H1 (cell line): ENCODE results near the gene METTL18. TPM values are rescaled to one million over a fixed set of nuclear protein-coding genes. Genes with fewer than 3 reads are reported as not detected.

Experiments
- CTCF ChIA-PET: fragments of 300-600 bp; sonication (Branson Sonifier 250); formaldehyde crosslinking; loops from one replicate; lab custom pipeline; 2021; ENCODE audit not compliant: partially characterized antibody; lab: Charles Lee
- POLR2A ChIA-PET: fragments of 300-600 bp; sonication (Branson Sonifier 250); formaldehyde crosslinking; loops from one replicate; lab custom pipeline; 2021; ENCODE audit warnings: inconsistent platforms; ENCODE audit not compliant: partially characterized antibody; lab: Charles Lee
- DNase-seq, 2 experiments: peaks; one replicate each; pipeline versions ENCODE4 v3.0.0 to v3.0.0-alpha.2; 2010 to 2022; ENCODE audit warnings: low spot score in 2 of 2, low read depth in 1 of 2, mixed read lengths in 1 of 2
- FAIRE-seq: peaks from 2 replicates; lab custom pipeline; 2011; peaks lifted over from hg19 to GRCh38; lab: Jason Lieb, UNC
- H2AFZ ChIP-seq: 2 replicates; pipeline ENCODE4 v1.8.1; 2012; ENCODE audit warnings: low read length, inconsistent platforms
- H2AK5ac ChIP-seq: 2 replicates; pipeline ENCODE4 v1.6.1; 2013; ENCODE audit warnings: low read depth, low read length
- H2BK120ac ChIP-seq: replicated peaks from 2 replicates; pipeline ENCODE3; 2013; ENCODE audit warnings: low read depth, low read length, inconsistent platforms
- H2BK12ac ChIP-seq: 2 replicates; pipeline ENCODE4 v1.6.1; 2013; ENCODE audit warnings: low read depth, low read length
- H2BK15ac ChIP-seq: 2 replicates; pipeline ENCODE4 v1.6.1; 2013; ENCODE audit warnings: low read length
- H2BK20ac ChIP-seq: 2 replicates; pipeline ENCODE4 v1.6.1; 2013; ENCODE audit warnings: low read length
- H2BK5ac ChIP-seq: 2 replicates; pipeline ENCODE4 v1.6.1; 2013; ENCODE audit warnings: low read depth, low read length
- H3K14ac ChIP-seq: 2 replicates; pipeline ENCODE4 v1.6.1; 2013; ENCODE audit warnings: inconsistent platforms; ENCODE audit not compliant: insufficient read length
- H3K18ac ChIP-seq: 2 replicates; pipeline ENCODE4 v1.6.1; 2013; ENCODE audit warnings: low read length; ENCODE audit errors: extremely low read depth
- H3K23ac ChIP-seq: 2 replicates; pipeline ENCODE4 v1.6.1; 2013; ENCODE audit warnings: inconsistent platforms; ENCODE audit not compliant: insufficient read length
- H3K23me2 ChIP-seq: 2 replicates; pipeline ENCODE4 v1.6.1; 2013; ENCODE audit warnings: low read depth, low read length
- H3K27ac ChIP-seq: 2 replicates; pipeline ENCODE4 v1.6.1; 2011; ENCODE audit warnings: low read depth, low read length, inconsistent platforms
- H3K27me3 ChIP-seq, 4 experiments: replicated peaks in 1 of 4; 1 replicate in 1 of 4; 2 replicates in 3 of 4; pipeline versions ENCODE4 v1.6.1 to v1.8.1; 2011 to 2013; ENCODE audit warnings: low read length in 3 of 4, mild to moderate bottlenecking in 3 of 4, inconsistent platforms in 2 of 4, mixed read lengths in 2 of 4, moderate library complexity in 1 of 4; ENCODE audit not compliant: control insufficient read depth in 3 of 4, insufficient read depth in 3 of 4; ENCODE audit errors: extremely low read depth in 1 of 4
- H3K36me3 ChIP-seq, 4 experiments: 2 replicates each; pipeline versions ENCODE4 v1.6.1 to v1.8.1; 2011 to 2013; ENCODE audit warnings: mild to moderate bottlenecking in 4 of 4, low read length in 3 of 4, moderate library complexity in 2 of 4, control low read depth in 1 of 4, inconsistent platforms in 1 of 4; ENCODE audit not compliant: insufficient read depth in 4 of 4, control insufficient read depth in 2 of 4
- H3K4ac ChIP-seq: replicated peaks from 2 replicates; pipeline ENCODE3; 2013; ENCODE audit warnings: low read length, low read depth, mixed read lengths, inconsistent platforms; ENCODE audit not compliant: insufficient read length
- H3K4me1 ChIP-seq, 4 experiments: replicated peaks in 1 of 4; 1 replicate in 1 of 4; 2 replicates in 3 of 4; pipeline versions ENCODE4 v1.6.1 to v1.8.1; 2011 to 2013; ENCODE audit warnings: low read length in 3 of 4, inconsistent platforms in 2 of 4, mixed read lengths in 1 of 4; ENCODE audit not compliant: insufficient read depth in 4 of 4, control insufficient read depth in 3 of 4
- H3K4me2 ChIP-seq, 2 experiments: 2 replicates each; pipeline versions ENCODE4 v1.6.1 to v1.8.1; 2011 to 2013; ENCODE audit warnings: low read depth in 2 of 2, low read length in 2 of 2, control low read depth in 1 of 2, inconsistent platforms in 1 of 2, mild to moderate bottlenecking in 1 of 2; ENCODE audit not compliant: insufficient read depth in 1 of 2
- H3K4me3 ChIP-seq, 4 experiments: fragments of 200-600, 300-600 bp in 1 of 4; sonication (generic), shearing (Covaris generic), sonication (Bioruptor Twin) in 1 of 4; 2 replicates each; pipeline versions ENCODE4 v1.5.1 to v1.8.1; 2011 to 2016; ENCODE audit warnings: low read length in 4 of 4, low read depth in 3 of 4, control low read depth in 2 of 4, inconsistent platforms in 2 of 4, mild to moderate bottlenecking in 2 of 4, mixed read lengths in 1 of 4, moderate library complexity in 1 of 4; ENCODE audit not compliant: insufficient read depth in 2 of 4; ENCODE audit errors: extremely low read depth in 1 of 4
- H3K56ac ChIP-seq: replicated peaks from 2 replicates; pipeline ENCODE3; 2013; ENCODE audit warnings: low read depth, mild to moderate bottlenecking, mixed read lengths, low read length, inconsistent platforms; ENCODE audit not compliant: insufficient read length
- H3K79me1 ChIP-seq: 2 replicates; pipeline ENCODE4 v1.6.1; 2013; ENCODE audit warnings: low read depth, low read length, control low read depth
- H3K79me2 ChIP-seq, 2 experiments: 2 replicates each; pipeline versions ENCODE4 v1.6.1 to v1.8.1; 2012 to 2013; ENCODE audit warnings: low read length in 2 of 2, mild to moderate bottlenecking in 2 of 2, inconsistent platforms in 1 of 2; ENCODE audit not compliant: insufficient read depth in 2 of 2, control insufficient read depth in 1 of 2
- H3K9ac ChIP-seq, 4 experiments: replicated peaks in 1 of 4; 1 replicate in 1 of 4; 2 replicates in 3 of 4; pipeline versions ENCODE4 v1.6.1 to v1.8.1; 2011 to 2013; ENCODE audit warnings: low read depth in 3 of 4, low read length in 3 of 4, control low read depth in 2 of 4, mild to moderate bottlenecking in 2 of 4, moderate library complexity in 2 of 4, inconsistent platforms in 1 of 4; ENCODE audit errors: extremely low read depth in 1 of 4
- H3K9me3 ChIP-seq, 2 experiments: 2 replicates each; pipeline versions ENCODE4 v1.6.1 to v1.8.1; 2012 to 2013; ENCODE audit warnings: mild to moderate bottlenecking in 2 of 2, moderate library complexity in 2 of 2, control low read depth in 1 of 2, inconsistent platforms in 1 of 2, low read depth in 1 of 2, low read length in 1 of 2, mixed read lengths in 1 of 2; ENCODE audit not compliant: insufficient read depth in 2 of 2
- H4K20me1 ChIP-seq, 2 experiments: replicated peaks in 1 of 2; 2 replicates each; pipeline versions ENCODE3 to v1.8.1; 2011 to 2013; ENCODE audit warnings: inconsistent platforms in 2 of 2, low read length in 2 of 2, mild to moderate bottlenecking in 1 of 2; ENCODE audit not compliant: insufficient read depth in 2 of 2, control insufficient read depth in 1 of 2
- H4K5ac ChIP-seq: 2 replicates; pipeline ENCODE4 v1.6.1; 2013; ENCODE audit warnings: low read length, low read depth, mixed read lengths, inconsistent platforms; ENCODE audit not compliant: insufficient read length
- H4K8ac ChIP-seq: 2 replicates; pipeline ENCODE4 v1.8.0; 2013; ENCODE audit warnings: mild to moderate bottlenecking, moderate library complexity, low read length, inconsistent platforms; ENCODE audit not compliant: insufficient read depth; ENCODE audit errors: extremely low read depth
- H4K91ac ChIP-seq: replicated peaks from 2 replicates; pipeline ENCODE3; 2013; ENCODE audit warnings: low read length, mixed read lengths, inconsistent platforms; ENCODE audit not compliant: insufficient read length
- CBX8 ChIP-seq: fragments of 300-800, 300-1000 bp; sonication (generic); IDR thresholded peaks from 2 replicates; pipeline ENCODE4 v1.7.1; 2016; ENCODE audit warnings: low read depth, low read length, borderline replicate concordance
- CEBPB ChIP-seq: IDR thresholded peaks from 2 replicates; pipeline ENCODE4 v1.6.1; 2012; ENCODE audit warnings: low read depth, low read length
- CHD1 ChIP-seq: IDR thresholded peaks from 2 replicates; pipeline ENCODE4 v1.6.1; 2012; ENCODE audit warnings: low read depth, low read length, improper control_type of control experiment
- CHD2 ChIP-seq: IDR thresholded peaks from 2 replicates; pipeline ENCODE4 v1.6.1; 2012; ENCODE audit warnings: low read length, improper control_type of control experiment
- GABPA ChIP-seq: IDR thresholded peaks from 2 replicates; pipeline ENCODE4 v1.6.1; 2011; ENCODE audit warnings: mild to moderate bottlenecking, low read length, moderate library complexity, borderline replicate concordance; ENCODE audit not compliant: insufficient read depth
- GTF2F1 ChIP-seq: IDR thresholded peaks from 2 replicates; pipeline ENCODE4 v1.6.1; 2012; ENCODE audit warnings: low read depth, low read length, improper control_type of control experiment, borderline replicate concordance
- JUN ChIP-seq: IDR thresholded peaks from 2 replicates; pipeline ENCODE4 v1.6.1; 2011; ENCODE audit warnings: low read depth, mild to moderate bottlenecking, improper control_type of control experiment, low read length
- KDM5A ChIP-seq: fragments of 200-600 bp; IDR thresholded peaks from 2 replicates; pipeline ENCODE4 v1.7.1; 2012; ENCODE audit warnings: mild to moderate bottlenecking, low read length, inconsistent platforms, mixed read lengths
- NRF1 ChIP-seq: IDR thresholded peaks from 2 replicates; pipeline ENCODE4 v1.6.1; 2011; ENCODE audit warnings: mild to moderate bottlenecking, low read depth, low read length, improper control_type of control experiment
- SP2 ChIP-seq: IDR thresholded peaks from 2 replicates; pipeline ENCODE4 v1.6.1; 2012; ENCODE audit warnings: mild to moderate bottlenecking, low read length, inconsistent platforms
- SP4 ChIP-seq: IDR thresholded peaks from 2 replicates; pipeline ENCODE4 v1.6.1; 2012; ENCODE audit warnings: low read length, inconsistent platforms
- SUZ12 ChIP-seq: fragments of 200-600 bp; sonication (generic); IDR thresholded peaks from 2 replicates; pipeline ENCODE4 v1.6.1; 2012; ENCODE audit warnings: mild to moderate bottlenecking, inconsistent platforms, low read length, moderate library complexity, mixed read lengths
- TAF1 ChIP-seq: IDR thresholded peaks from 2 replicates; pipeline ENCODE4 v1.6.1; 2011; ENCODE audit warnings: mild to moderate bottlenecking, low read depth, low read length
- polyA plus RNA-seq, 7 experiments: library from polyadenylated mRNA; depleted of rRNA in 3 of 7; stranded (reverse) in 5 of 7; unstranded in 2 of 7; fragments of >200 nt in 5 of 7; fragments of 200-250 nt in 2 of 7; gene quantifications; 1 replicate in 5 of 7; 2 replicates in 1 of 7; 4 replicates in 1 of 7; pipeline versions ENCODE4 v1.2.1 to v1.2.3, GENCODE V29; 2011 to 2013; ENCODE audit warnings: missing spikeins in 2 of 7, mixed read lengths in 2 of 7
- total RNA-seq: library from RNA; stranded (reverse); fragmentation: NEBNext Ultra II Directional; extraction: Animal tissue kit (Norgen Biotek cat#: 25700); gene quantifications from 2 replicates; pipeline ENCODE4 v1.2.1, GENCODE V29; 2021

The METTL18 gene
- total and polyA plus RNA-seq, 2 of the 8 experiments (the other 6 are each of a cell fraction or from before 2014, with no cell fraction given): 1.4 to 7.6 TPM

DNA sequence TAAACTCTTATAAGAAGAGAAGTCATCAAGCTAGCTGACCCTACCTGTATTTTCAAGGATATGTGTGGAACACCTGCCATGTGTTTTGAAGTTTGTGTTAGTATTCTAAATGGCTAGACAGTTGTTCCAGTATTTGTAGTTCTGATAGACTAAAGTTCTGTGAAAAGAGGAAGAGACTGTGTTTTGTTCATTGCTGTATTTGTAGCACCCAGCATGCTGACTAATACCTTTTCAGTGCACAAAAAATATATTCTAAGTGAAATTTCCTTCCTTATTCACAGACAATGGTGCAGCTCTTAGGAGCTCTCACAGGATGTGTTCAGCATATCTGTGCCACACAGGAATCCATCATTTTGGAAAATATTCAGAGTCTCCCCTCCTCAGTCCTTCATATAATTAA lies 8.2 kb upstream of the METTL18 start:
- TF ChIP-seq JUN: no peak
- TF ChIP-seq CHD1: no peak
- no peak for TF ChIP-seq CHD2
- TF ChIP-seq CEBPB: no peak
- no peak for TF ChIP-seq KDM5A
- no peak for TF ChIP-seq TAF1
- TF ChIP-seq GTF2F1: no peak
- no peak for TF ChIP-seq SP2
- no peak for TF ChIP-seq GABPA
- TF ChIP-seq SP4: no peak
- TF ChIP-seq SUZ12: no peak
- TF ChIP-seq NRF1: no peak
- TF ChIP-seq CBX8: no peak
- H3K79me1 ChIP-seq: peaks cover 2% of the 10 kb centered on the region; the same call in 1 of the 2 replicates
- no peak overlapping the region for H4K91ac ChIP-seq
- H2BK15ac ChIP-seq: no peak overlapping the region
- peaks cover 2 to 73% (median 20%) of the 10 kb centered on the region in 4 experiments; a peak in 7 of 8 replicates for H3K36me3 ChIP-seq
- no peak overlapping the region for H3K4me2 ChIP-seq
- no peaks in the 10 kb centered on the region for H3K27me3 ChIP-seq
- no peak overlapping the region for H3K14ac ChIP-seq
- H2BK5ac ChIP-seq: no peak overlapping the region
- H3K9ac ChIP-seq: no peak overlapping the region
- no peak overlapping the region for H3K4me3 ChIP-seq
- H4K20me1 ChIP-seq: peaks cover 2% of the 10 kb centered on the region in 2 experiments
- no peak overlapping the region for H2BK20ac ChIP-seq
- no peak overlapping the region for H3K23ac ChIP-seq
- no peaks in the 10 kb centered on the region for H3K9me3 ChIP-seq
- ChIA-PET CTCF (interaction anchor here (1.3 kb wide), 1 partner anchor 91 kb away, joined by 3 read pairs; no protein-coding TSS in a partner anchor), POLR2A (no interaction called here)
- H2AFZ ChIP-seq: no peak overlapping the region
- no peaks in the 10 kb centered on the region for H3K23me2 ChIP-seq
- no peak overlapping the region for H2BK120ac ChIP-seq
- no peak overlapping the region for H2BK12ac ChIP-seq
- no peak overlapping the region for H2AK5ac ChIP-seq
- H3K4me1 ChIP-seq: no peaks in the 10 kb centered on the region
- H4K5ac ChIP-seq: no peak overlapping the region
- H3K18ac ChIP-seq: no peak overlapping the region
- no peak overlapping the region for H3K56ac ChIP-seq
- H3K4ac ChIP-seq: no peak overlapping the region
- DNase-seq (no peak), FAIRE-seq (no peak)
- H3K27ac ChIP-seq: no peak overlapping the region
- no peak overlapping the region for H4K8ac ChIP-seq
- peaks cover 0 to 8% of the 10 kb centered on the region in 2 experiments; a peak in 1 of 4 replicates for H3K79me2 ChIP-seq
